Thoracic aorta (tissue), 2 donors: ENCODE results near the gene CYP26C1. TPM values are rescaled to one million over a fixed set of nuclear protein-coding genes. Genes with fewer than 3 reads are reported as not detected.
"Not testable (repeated sequence)": the region's sequence is repeated elsewhere in the genome, so short reads cannot be mapped to it uniquely, and the experiment has no call there.

ENCODE experiments used
- ATAC-seq: fragments of 150-250 bp; one replicate; pipeline ENCODE4 v1.8.0; 2017; ENCODE audit warnings: low read depth; ENCODE audit not compliant: insufficient number of reproducible peaks, low FRiP score
- DNase-seq: peaks from one replicate; pipeline ENCODE4 v3.0.0-alpha.2; 2020; ENCODE audit warnings: low spot score
- H3K27ac ChIP-seq, 2 donors: fragments of 200-600 bp; sonication (generic); 1 replicate in 1 of 2; 2 replicates in 1 of 2; pipeline ENCODE4 v1.5.1; 2016; ENCODE audit warnings: mild to moderate bottlenecking in 2 of 2, moderate library complexity in 2 of 2
- H3K27me3 ChIP-seq: fragments of 200-600 bp; sonication (generic); replicated peaks from 2 replicates; pipeline ENCODE4 v1.6.0; 2016; ENCODE audit warnings: mild to moderate bottlenecking; ENCODE audit not compliant: insufficient read depth
- H3K36me3 ChIP-seq: fragments of 200-600 bp; sonication (generic); one replicate; pipeline ENCODE4 v1.5.1; 2016
- H3K4me1 ChIP-seq, 2 donors: fragments of 200-600 bp; sonication (generic); 1 replicate in 1 of 2; 2 replicates in 1 of 2; pipeline versions ENCODE4 v1.5.1 to v1.6.0; 2016; ENCODE audit warnings: low read depth in 2 of 2, mild to moderate bottlenecking in 1 of 2; ENCODE audit not compliant: control insufficient read depth in 1 of 2
- H3K4me3 ChIP-seq: fragments of 200-600 bp; sonication (generic); 2 replicates; pipeline ENCODE4 v1.5.1; 2016; ENCODE audit warnings: mild to moderate bottlenecking
- H3K9me3 ChIP-seq: fragments of 200-600 bp; sonication (generic); 2 replicates; pipeline ENCODE4 v1.5.1; 2016
- total RNA-seq, 2 donors: library from RNA; depleted of rRNA; stranded (reverse); fragments of >200 nt; gene quantifications; one replicate each; pipeline versions ENCODE4 v1.1.0 to v1.2.3, GENCODE V29; 2016
- TF ChIP-seq, protein P1 (sequence below): fragments of 200-600 bp; sonication (generic); IDR thresholded peaks from one replicate; pipeline ENCODE4 v1.5.1; 2019; ENCODE audit warnings: antibody characterized with exemption

The CYP26C1 gene
- total RNA-seq, 2 donors from 2014 or later = 0.35 TPM; not detected in 1

DNA sequence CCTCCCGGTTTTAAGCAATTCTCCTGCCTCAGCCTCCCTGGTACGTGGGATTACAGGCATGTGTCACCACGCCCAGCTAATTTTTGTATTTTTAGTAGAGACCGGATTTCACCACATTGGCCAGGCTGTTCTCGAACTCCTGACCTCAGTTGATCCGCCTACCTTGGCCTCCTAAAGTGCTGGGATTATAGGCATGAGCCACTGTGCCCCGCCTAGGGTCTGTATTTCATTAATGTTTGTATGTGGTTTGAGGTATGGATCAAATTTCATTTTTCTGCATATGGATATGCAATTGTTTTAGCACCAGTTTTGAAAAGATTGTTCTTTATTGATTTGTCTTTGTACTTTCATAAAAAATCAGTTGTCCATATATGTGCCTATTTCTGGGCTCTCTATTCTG, 39.1 kb downstream of the CYP26C1 start:
- no peaks in the 10 kb centered on the region for H3K36me3 ChIP-seq
- TF ChIP-seq, protein P1, sequence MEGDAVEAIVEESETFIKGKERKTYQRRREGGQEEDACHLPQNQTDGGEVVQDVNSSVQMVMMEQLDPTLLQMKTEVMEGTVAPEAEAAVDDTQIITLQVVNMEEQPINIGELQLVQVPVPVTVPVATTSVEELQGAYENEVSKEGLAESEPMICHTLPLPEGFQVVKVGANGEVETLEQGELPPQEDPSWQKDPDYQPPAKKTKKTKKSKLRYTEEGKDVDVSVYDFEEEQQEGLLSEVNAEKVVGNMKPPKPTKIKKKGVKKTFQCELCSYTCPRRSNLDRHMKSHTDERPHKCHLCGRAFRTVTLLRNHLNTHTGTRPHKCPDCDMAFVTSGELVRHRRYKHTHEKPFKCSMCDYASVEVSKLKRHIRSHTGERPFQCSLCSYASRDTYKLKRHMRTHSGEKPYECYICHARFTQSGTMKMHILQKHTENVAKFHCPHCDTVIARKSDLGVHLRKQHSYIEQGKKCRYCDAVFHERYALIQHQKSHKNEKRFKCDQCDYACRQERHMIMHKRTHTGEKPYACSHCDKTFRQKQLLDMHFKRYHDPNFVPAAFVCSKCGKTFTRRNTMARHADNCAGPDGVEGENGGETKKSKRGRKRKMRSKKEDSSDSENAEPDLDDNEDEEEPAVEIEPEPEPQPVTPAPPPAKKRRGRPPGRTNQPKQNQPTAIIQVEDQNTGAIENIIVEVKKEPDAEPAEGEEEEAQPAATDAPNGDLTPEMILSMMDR = no peak
- H3K27me3 ChIP-seq = no peaks in the 10 kb centered on the region
- no peak overlapping the region for H3K4me3 ChIP-seq
- no peak overlapping the region for H3K27ac ChIP-seq
- peaks cover 3% of the 10 kb centered on the region for H3K9me3 ChIP-seq
- no peak for ATAC-seq
- no peak for DNase-seq
- H3K4me1 ChIP-seq = no peaks in the 10 kb centered on the region

DNA sequence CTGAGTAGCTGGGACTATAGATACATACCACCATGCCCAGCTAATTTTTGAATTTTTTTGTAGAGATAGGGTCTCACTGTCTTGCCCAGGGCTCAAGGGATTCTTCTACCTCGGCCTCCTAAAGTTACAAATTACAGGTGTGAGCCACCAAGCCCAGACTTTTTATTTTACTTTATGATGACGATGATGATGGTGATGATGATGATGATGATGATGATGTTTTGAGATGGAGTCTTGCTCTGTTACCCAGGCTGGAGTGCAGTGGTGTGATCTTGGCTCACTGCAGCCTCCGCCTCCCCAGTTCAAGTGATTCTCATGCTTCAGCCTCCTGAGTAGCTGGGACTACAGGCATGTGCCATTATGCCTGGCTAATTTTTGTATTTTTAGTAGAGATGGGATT, 40.5 kb downstream of the CYP26C1 start:
- not testable (repeated sequence) for H3K4me3 ChIP-seq, H3K4me1 ChIP-seq, H3K27me3 ChIP-seq, DNase-seq, H3K27ac ChIP-seq, H3K36me3 ChIP-seq, H3K9me3 ChIP-seq, ATAC-seq

DNA sequence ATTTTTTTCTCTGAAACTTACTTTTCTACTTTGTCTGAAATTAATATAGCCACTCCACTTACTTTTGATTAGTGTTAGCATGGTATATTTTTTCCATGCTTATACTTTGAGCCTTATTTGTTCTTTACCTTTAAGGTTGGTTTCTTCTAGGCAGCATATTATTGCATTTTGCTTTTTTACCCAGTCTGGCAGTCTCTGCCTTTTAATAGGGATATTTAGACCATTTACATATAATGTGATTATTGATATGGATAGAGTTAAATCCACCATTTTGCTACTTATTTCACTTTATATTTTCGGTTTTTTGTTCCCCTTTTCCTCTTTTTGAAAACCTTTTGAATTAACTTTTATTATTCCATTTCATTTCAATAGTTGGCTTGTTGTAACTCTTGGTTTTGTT, 43.4 kb downstream of the CYP26C1 start:
- Histone ChIP-seq H3K27me3 (no peaks in the 10 kb centered on the region), H3K9me3 (peaks cover 3% of the 10 kb centered on the region), H3K36me3 (no peaks in the 10 kb centered on the region), H3K4me3 (no peak overlapping the region), H3K4me1 (no peaks in the 10 kb centered on the region), H3K27ac (no peak overlapping the region)
- TF ChIP-seq, protein P1 = no peak
- ATAC-seq (no peak), DNase-seq (no peak)

DNA sequence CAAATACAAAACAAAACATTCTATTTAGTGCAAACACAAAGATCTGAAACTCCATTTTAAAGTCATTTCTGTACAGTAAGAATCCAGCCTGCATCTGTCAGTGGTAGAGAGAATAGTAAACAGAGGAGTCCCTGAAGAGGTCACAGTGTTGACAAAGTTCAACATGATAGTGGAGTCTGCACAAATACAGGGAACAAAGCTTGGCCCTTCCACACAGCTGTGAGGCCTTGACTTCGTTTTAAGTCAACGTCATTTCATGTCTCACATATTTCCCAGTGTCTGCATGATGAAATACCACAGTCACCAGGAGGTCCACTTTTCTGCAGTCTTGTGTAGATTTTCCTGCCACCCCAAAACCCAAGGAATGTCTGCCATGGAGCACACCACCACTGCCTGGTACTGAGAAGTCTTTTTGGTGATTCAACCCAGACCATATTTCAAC, 46.1 kb downstream of the CYP26C1 start:
- no peak overlapping the region for H3K27ac ChIP-seq
- H3K27me3 ChIP-seq = no peaks in the 10 kb centered on the region
- no peak for ATAC-seq
- no peak overlapping the region for H3K4me3 ChIP-seq
- H3K4me1 ChIP-seq = no peaks in the 10 kb centered on the region
- H3K36me3 ChIP-seq = no peaks in the 10 kb centered on the region
- H3K9me3 ChIP-seq = peaks cover 3% of the 10 kb centered on the region
- TF ChIP-seq, protein P1 = no peak
- no peak for DNase-seq

DNA sequence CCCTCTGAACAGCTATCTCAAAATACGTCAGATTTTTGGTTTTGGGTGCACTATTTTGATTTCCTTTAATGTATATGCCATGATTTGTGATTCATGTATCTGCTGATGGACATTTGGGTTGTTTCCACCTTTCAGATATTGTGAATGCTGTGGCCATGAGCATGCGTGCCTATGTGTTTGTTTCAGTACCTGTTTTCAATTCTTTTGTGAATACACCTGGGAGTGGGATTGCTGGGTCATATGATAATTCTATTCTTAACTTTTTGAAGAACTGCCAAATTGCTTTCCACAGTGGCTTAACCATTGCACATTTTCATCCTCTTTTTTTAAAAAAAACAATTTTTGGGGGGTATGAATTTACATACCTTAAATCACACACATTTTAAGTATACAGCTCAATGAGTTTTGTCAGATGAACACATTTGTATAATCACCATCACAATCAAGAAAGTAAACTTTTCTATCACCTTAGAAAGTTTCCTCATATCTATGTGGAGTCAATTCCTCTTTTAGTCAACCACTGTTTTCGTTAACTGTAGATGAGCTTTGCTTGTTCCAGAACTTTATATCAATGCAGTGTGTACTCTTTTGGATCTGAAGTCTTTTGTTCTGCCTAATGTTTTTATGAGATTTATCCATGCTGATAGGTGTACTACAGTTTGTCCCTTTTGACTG, 50.0 kb downstream of the CYP26C1 start:
- Histone ChIP-seq H3K9me3 (no peaks in the 10 kb centered on the region), H3K4me3 (no peak overlapping the region), H3K4me1 (no peaks in the 10 kb centered on the region), H3K36me3 (no peaks in the 10 kb centered on the region), H3K27ac (no peak overlapping the region), H3K27me3 (no peaks in the 10 kb centered on the region)
- TF ChIP-seq, protein P1 = no peak
- DNase-seq (no peak), ATAC-seq (no peak)

DNA sequence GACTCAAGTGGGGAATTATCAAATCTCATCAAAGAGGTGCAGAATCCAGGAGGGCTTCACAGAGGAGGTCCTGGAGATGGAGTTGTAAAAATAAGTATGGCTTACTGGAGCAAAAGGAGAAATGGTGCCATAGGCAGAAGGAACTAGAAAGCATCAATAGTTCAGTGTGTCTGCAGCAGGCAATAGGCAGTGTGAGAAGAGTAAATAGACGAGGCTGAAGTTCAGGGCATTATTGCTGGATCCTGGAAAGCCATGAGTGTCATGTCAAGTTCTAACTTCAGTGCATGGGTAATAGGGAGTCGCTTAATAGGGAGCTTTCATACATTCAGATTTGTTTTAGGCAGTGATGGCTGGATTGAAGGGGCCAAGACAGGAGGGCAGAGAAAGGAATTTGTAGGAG, 52.4 kb downstream of the CYP26C1 start:
- TF ChIP-seq, protein P1 = no peak
- no peaks in the 10 kb centered on the region for H3K9me3 ChIP-seq
- ATAC-seq (no peak), DNase-seq (no peak)
- no peaks in the 10 kb centered on the region for H3K27me3 ChIP-seq
- no peaks in the 10 kb centered on the region for H3K4me1 ChIP-seq
- no peak overlapping the region for H3K4me3 ChIP-seq
- H3K27ac ChIP-seq = no peak overlapping the region
- H3K36me3 ChIP-seq = no peaks in the 10 kb centered on the region
